Measurements from ENCODE around the gene IFRD2. TPM values are rescaled to one million over a fixed set of nuclear protein-coding genes. Genes with fewer than 3 reads are reported as not detected.
"Not testable (repeated sequence)": the region's sequence is repeated elsewhere in the genome, so short reads cannot be mapped to it uniquely, and the experiment has no call there.

Gene IFRD2
- total and polyA plus RNA-seq, 2 donors (not counting 1 experiment from before 2014, with no cell fraction given): 28.1 to 51.0 TPM

- H3K4me3 ChIP-seq (replicated peaks in 1 of 4; ENCODE audit: control extremely low read depth in 1 of 4, insufficient read depth in 1 of 4, low read depth in 3 of 4, low read length in 4 of 4): no peak overlapping the region
- no peak for TF ChIP-seq EZH2 (IDR thresholded peaks at IDR 0.05; ENCODE audit: low read length, missing control alignments)
- TF ChIP-seq CTCF (conservative IDR thresholded peaks at IDR 0.05 in 1 of 2, IDR thresholded peaks at IDR 0.05 in 1 of 2; ENCODE audit: low read depth in 1 of 2, low read length in 2 of 2): no peak
- H3K27ac ChIP-seq (ENCODE audit: insufficient read depth, low read length): no peak overlapping the region
- H4K20me1 ChIP-seq (ENCODE audit: control insufficient read depth, extremely low read depth, insufficient read depth, low read length): no peaks in the 10 kb centered on the region
- H3K79me2 ChIP-seq (ENCODE audit: control insufficient read depth, insufficient read depth, low read length): no peaks in the 10 kb centered on the region
- no peak overlapping the region for H2AFZ ChIP-seq (ENCODE audit: low read length)
- peaks cover 5% of the 10 kb centered on the region for H3K36me3 ChIP-seq (ENCODE audit: control insufficient read depth, insufficient read depth, low read length)
- no peak overlapping the region for H3K4me2 ChIP-seq (ENCODE audit: extremely low read depth, insufficient read depth, low read length)
- no peak overlapping the region for H3K9ac ChIP-seq (ENCODE audit: insufficient read depth, low read length)
- DNase-seq (ENCODE audit: low read depth in 2 of 2): no peak
- no peaks in the 10 kb centered on the region for H3K9me3 ChIP-seq (ENCODE audit: control insufficient read depth, insufficient read depth, low read depth, low read length)
- H3K27me3 ChIP-seq (ENCODE audit: control insufficient read depth, insufficient read depth, low read length): no peaks in the 10 kb centered on the region
- peaks cover 38% of the 10 kb centered on the region for H3K4me1 ChIP-seq (ENCODE audit: control insufficient read depth, extremely low read depth, insufficient read depth, low read length)
These were observed 29.5 kb downstream of the IFRD2 start for GRCh38 chr3:50262778-50263177.

DNA sequence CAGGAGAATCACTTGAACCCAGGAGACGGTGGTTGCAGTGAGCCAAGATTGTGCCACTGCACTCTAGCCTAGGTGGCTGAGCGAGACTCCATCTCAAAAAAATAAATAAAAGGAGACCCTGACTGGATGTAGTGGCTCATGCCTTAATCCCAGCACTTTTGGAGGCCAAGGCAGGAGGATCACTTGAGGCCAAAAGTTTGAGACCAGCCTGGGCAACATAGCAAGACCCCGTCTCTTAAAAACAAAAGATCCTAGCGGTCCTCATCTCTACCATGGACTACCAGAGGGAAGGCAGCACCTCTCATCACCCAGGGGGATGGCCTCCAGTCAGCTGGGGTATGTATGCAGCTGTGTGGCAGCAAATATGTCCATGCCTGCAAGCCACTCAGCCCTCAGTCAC, 30.0 kb downstream of the IFRD2 start:
- H3K4me1 ChIP-seq (ENCODE audit: control insufficient read depth, extremely low read depth, insufficient read depth, low read length): peaks cover 35% of the 10 kb centered on the region
- H4K20me1 ChIP-seq (ENCODE audit: control insufficient read depth, extremely low read depth, insufficient read depth, low read length); H3K4me2 ChIP-seq (ENCODE audit: extremely low read depth, insufficient read depth, low read length); H3K9ac ChIP-seq (ENCODE audit: insufficient read depth, low read length); DNase-seq (ENCODE audit: low read depth in 2 of 2); H2AFZ ChIP-seq (ENCODE audit: low read length); H3K4me3 ChIP-seq (replicated peaks in 1 of 4; ENCODE audit: control extremely low read depth in 1 of 4, insufficient read depth in 1 of 4, low read depth in 3 of 4, low read length in 4 of 4); H3K27ac ChIP-seq (ENCODE audit: insufficient read depth, low read length); H3K36me3 ChIP-seq (ENCODE audit: control insufficient read depth, insufficient read depth, low read length); H3K79me2 ChIP-seq (ENCODE audit: control insufficient read depth, insufficient read depth, low read length); H3K9me3 ChIP-seq (ENCODE audit: control insufficient read depth, insufficient read depth, low read depth, low read length); H3K27me3 ChIP-seq (ENCODE audit: control insufficient read depth, insufficient read depth, low read length): not testable (repeated sequence)

DNA sequence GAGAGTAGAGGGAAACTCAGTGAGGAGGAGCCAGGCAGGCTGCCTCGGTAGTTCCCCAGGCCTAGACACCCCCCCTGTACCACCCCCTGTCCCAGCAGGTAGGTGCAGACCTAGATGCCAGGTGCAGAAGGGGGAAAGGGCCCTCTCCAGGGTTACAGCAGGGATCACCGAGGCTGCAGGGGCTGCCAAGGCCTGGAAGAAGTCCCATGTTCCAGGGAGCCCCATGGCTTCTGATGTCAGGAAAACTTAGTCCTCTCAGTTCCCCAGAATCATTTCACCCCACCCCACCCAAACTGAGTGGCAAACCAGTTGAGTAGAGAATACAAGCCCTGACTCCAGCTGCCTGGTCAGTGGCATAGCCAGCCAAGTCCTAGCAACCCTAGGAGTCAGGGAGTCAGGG, 30.7 kb downstream of the IFRD2 start:
- H3K4me1 ChIP-seq (ENCODE audit: control insufficient read depth, extremely low read depth, insufficient read depth, low read length): peaks cover 35% of the 10 kb centered on the region
- no peak overlapping the region for H3K27ac ChIP-seq (ENCODE audit: insufficient read depth, low read length)
- H2AFZ ChIP-seq (ENCODE audit: low read length): no peak overlapping the region
- TF ChIP-seq CTCF (conservative IDR thresholded peaks at IDR 0.05 in 1 of 2, IDR thresholded peaks at IDR 0.05 in 1 of 2; ENCODE audit: low read depth in 1 of 2, low read length in 2 of 2) (no peak), EZH2 (IDR thresholded peaks at IDR 0.05; ENCODE audit: low read length, missing control alignments) (no peak)
- H3K9me3 ChIP-seq (ENCODE audit: control insufficient read depth, insufficient read depth, low read depth, low read length): no peaks in the 10 kb centered on the region
- no peak for DNase-seq (ENCODE audit: low read depth in 2 of 2)
- H3K36me3 ChIP-seq (ENCODE audit: control insufficient read depth, insufficient read depth, low read length): peaks cover 17% of the 10 kb centered on the region
- no peaks in the 10 kb centered on the region for H4K20me1 ChIP-seq (ENCODE audit: control insufficient read depth, extremely low read depth, insufficient read depth, low read length)
- peak overlapping the region in 1 of 4 experiments; percentile 53 for H3K4me3 ChIP-seq (replicated peaks in 1 of 4; ENCODE audit: control extremely low read depth in 1 of 4, insufficient read depth in 1 of 4, low read depth in 3 of 4, low read length in 4 of 4)
- H3K4me2 ChIP-seq (ENCODE audit: extremely low read depth, insufficient read depth, low read length): no peak overlapping the region
- no peak overlapping the region for H3K9ac ChIP-seq (ENCODE audit: insufficient read depth, low read length)
- H3K79me2 ChIP-seq (ENCODE audit: control insufficient read depth, insufficient read depth, low read length): no peaks in the 10 kb centered on the region
- H3K27me3 ChIP-seq (ENCODE audit: control insufficient read depth, insufficient read depth, low read length): no peaks in the 10 kb centered on the region
